ENCODE data around the gene TBRG1.

The TBRG1 gene

DNA sequence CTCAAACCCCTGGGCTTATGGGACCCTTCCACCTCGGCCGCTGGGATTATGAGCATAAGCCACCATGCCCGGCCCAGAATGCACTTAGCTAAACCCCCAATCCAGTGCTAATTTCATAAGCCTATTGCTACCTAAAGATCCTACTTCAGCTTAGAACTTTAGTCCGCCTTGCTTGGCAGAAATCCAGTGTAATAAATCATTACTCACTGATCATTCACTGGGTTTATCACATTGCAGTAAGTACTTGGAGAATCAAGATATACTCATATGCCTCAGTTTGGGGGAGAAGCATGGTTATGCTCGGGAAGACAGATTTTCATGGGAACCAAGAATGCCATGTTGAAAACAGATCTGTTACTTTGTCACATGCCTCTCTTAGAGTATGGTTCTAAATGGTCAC lies 3.8 kb upstream of the TBRG1 start:
- no peak for DNase-seq

DNA sequence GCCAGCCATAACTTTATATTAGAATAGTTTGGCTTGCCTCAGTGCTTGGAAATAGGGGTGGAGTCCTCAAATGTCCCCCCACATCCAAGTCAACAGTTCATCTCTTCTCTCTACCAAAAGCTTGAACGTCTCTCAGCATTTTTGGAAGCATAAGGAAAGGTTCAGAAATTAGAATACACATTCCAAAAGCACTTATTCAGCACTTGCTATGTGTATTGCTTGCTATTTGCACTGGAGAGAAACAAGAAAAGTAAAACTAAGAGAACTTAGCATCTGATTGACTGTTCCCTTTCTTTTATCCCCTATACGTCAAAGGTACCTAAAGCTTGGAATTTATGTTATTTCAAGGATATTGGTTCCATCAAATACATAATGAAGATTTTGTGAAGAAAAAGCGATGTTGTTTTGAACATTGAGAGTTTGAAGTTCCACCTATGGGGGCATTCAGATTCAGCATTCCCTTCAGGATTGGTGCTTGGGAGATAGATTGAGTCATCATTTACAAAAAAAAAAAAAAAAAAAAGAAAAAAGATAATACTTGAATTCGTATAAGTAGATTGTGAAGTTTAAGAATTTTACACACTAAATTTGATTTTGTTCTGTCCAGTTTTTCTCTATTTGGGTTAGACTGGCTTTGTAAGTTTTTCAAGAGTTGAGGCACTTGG lies 1.3 kb downstream of the TBRG1 start:
- DNase-seq = no peak

- no peak for DNase-seq
These were observed 3.0 kb downstream of the TBRG1 start for GRCh38 chr11:124625504-124626168.

- DNase-seq = no peak
These were observed 4.9 kb downstream of the TBRG1 start for GRCh38 chr11:124627546-124627945.

GRCh38 chr11:124629961-124630360 lies 7.3 kb downstream of the TBRG1 start:
- no peak for DNase-seq

DNA sequence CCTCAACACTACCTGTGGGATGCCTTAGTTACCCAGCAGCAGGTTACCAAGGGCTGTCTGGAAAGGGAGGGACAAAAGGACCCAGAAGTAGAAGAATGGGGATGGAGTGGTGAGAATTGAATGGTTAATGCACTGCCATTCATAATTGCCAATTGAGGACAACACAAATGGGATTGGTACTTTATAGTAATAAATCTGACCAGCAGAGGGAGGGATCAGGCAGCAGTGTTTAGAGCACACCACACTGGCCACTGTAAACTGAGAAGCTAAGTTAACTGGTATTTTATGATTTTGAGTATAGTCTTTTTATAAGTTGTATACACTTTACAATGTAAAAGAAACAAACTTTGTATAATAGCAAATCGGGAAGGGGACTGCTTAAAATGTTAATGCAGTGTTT lies 10.7 kb downstream of the TBRG1 start:
- DNase-seq = no peak

- DNase-seq = no peak
These were observed 13.3 kb downstream of the TBRG1 start for GRCh38 chr11:124635932-124636331.

DNA sequence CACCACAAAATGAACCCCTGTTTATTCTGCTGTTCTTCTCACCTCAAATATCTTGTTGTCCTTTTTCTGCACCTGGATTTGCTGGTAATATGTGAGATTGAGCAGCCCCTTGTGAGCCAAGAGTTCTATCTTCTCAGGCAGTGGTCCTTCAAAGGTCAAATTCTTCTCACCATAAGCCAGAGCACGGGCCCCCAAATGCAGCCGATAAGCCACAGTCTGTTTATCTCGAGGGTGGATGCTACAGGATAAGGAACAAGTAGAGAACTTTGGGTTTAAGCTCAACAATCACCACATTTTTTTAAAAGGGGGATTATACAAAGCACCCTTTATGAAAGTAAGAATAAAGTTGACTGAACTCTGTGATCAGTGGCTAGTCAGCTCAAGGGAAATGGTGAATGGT lies 15.8 kb downstream of the TBRG1 start:
- no peak for DNase-seq

DNA sequence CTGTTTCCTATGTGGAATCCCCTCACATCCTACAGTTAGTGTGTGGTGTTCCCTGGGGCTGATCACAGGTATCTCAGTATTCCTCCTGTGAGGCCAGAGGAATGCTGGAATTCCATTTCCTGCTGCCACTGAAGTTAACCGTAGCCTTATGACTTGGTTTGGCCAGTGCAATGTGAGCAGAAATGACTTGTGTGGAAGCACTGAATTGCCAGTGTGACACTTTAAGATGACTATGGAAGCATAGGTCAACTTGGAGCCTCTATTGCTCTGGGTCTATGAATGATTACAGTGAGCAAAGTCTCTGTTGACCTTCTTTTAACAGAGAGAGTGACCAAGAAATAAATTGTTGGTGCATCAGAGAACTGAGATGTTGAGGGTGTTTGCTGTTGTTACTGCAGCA lies 16.5 kb downstream of the TBRG1 start:
- no peak for DNase-seq

GRCh38 chr11:124640666-124641065 lies 18.0 kb downstream of the TBRG1 start:
- DNase-seq = peak; percentile 3

- no peak for DNase-seq
These were observed 20.0 kb downstream of the TBRG1 start for GRCh38 chr11:124642628-124643027.

DNA sequence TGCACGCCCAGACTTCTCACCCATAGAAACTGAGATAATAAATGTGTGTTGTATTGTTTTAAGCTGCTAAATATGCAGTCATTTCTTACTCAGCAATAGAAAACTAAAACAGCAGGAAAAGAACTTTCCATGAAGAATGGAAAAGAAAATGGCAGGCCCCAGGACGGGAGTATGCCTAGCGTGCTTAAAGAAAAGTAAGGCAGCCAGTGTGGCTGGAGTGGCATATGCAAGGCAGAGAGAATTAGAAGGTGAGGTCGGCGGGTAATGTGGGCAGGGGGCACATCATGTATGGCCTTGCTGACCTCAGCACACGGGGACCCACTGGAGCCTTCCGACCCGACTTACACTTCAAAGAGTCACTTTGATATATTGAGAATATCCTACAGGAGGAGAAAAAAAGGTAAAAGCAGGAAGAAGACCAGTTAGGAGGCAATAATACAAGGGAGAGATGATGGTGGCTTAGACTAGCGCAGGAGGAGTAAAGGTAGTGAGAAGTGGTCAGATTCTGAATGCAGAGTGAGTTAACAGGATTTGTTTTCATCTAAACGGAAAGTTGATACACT lies 20.5 kb downstream of the TBRG1 start:
- no peak for DNase-seq

DNA sequence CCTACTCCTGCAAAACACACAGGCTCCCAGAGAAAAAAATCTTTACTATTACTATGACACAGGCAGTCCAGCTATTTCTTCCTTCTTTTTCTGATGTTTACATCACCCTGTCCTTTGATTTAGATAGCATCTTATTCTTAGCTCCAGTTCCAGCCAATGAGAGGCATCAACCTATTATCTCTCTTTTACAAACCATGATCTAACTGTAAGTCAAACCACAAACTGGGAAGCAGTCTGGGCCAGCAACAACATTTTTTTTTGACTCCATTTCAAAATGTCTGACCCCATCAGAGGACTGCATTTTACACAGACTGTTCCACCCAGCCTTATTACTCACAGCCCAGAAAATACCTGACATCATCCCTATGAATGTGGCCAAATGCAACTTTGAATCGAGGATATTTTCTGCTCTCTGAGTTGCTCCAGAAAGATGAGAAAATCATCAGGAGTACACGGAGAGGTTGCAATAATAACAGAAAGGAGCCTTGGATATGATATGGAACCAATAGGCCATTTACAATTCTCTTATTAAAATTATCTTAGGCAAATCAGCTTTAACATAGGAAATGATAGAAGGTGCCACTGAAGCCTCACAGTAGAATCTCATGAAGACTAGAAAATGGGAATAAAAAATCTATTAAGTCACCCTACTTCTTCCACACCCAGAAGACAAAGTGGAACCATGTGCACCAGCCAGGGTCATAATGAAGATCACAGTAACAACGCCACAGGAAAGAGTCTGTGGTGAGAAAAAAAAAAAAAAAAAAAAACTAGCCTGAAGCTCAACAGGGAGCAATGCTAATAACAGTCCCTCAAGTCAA lies 21.2 kb downstream of the TBRG1 start:
- no peak for DNase-seq

GRCh38 chr11:124644426-124645280 lies 22.0 kb downstream of the TBRG1 start:
- peak; percentile 55 for DNase-seq

- no peak for DNase-seq
These were observed 23.5 kb downstream of the TBRG1 start for GRCh38 chr11:124646148-124646547.

DNA sequence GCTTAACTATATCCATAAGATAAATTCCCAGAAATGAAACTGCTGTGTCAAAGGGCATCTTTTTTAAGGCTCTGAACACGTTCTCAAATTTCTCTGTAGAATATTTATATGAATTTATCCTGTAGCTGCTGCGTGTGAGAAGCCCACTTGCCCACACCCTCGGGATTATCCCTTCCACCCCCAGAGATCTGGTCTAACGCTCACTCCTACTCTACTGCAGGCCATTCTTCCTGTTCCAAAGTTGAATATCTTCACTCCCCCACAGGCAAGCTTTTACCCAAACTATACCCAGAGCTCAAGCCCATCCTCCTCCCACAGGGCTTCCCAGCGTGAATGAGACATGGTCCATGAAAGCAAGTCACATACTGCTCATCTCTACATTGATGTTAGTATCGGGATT lies 25.9 kb downstream of the TBRG1 start:
- no peak for DNase-seq

DNA sequence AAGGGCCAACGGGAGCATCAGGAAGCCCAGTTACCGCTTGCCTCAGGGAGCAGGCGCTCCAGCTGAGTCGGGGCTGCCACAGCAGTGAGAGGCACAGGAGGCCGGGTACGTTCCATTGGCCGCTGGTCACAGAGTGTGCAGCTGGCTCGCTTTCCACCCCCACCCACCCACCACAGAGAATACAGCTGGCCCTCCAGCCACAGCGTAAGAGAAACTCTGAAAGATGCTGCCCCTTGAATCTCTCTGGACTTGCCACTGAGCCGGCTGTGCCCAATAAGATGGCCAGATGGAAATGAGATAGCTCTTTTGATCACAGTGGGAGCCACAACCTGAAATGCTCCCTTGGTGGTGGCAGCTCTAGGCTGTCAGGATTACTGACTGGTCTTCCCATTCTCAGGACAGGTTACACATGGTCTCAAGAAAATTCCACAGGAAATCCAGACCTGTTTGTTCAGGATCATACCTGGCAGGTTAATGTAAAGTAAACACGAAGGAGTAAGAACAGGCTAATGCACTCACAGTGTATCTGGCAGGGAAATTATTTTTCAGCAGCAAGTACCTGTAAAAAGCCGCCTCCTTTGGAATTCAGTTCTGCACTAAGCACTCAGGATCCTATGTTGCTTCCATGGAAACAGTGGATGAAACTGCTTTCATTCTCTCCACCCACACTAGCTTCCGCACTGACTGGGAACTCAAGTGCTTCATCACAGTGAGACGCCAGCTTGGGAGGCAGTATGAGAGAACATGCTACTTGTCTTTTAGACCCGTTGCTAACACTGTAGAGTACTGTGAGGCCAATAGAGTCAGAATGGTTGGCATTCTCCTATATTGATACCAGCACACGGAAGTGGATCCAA lies 34.3 kb downstream of the TBRG1 start:
- peak; percentile 38 for DNase-seq

- DNase-seq = peak; percentile 1
These were observed 35.2 kb downstream of the TBRG1 start for GRCh38 chr11:124657904-124658303.

GRCh38 chr11:124658501-124658900 lies 35.8 kb downstream of the TBRG1 start:
- no peak for DNase-seq

- DNase-seq = no peak
These were observed 36.3 kb downstream of the TBRG1 start for GRCh38 chr11:124658986-124659385.

- no peak for DNase-seq
These were observed 38.9 kb downstream of the TBRG1 start for GRCh38 chr11:124661553-124661952.

DNA sequence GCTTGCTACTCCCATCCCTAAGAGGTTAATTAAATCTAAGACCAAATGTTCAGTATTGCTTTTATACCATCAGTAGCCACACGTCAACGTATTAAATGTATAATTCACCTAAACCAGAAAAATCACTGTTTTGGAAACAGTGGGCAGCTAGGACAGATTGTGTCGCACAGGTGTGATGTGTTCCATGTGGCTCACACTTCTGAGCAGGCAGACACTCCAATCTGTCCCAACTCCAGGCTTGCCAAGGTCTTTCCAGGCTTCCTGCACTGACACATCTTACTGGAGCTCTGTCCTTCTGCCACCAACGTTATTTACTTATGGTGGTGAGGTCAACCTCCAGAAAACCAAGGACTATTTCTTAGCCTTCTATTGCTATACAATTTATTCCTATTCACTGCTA lies 39.4 kb downstream of the TBRG1 start:
- no peak for DNase-seq

Measured in NCI-H146 (cell line).